ENCODE measurements around the gene UQCC2.

The UQCC2 gene

GRCh38 chr6:33678233-33678931 lies 33.1 kb downstream of the UQCC2 start:
- in situ Hi-C loops (cut with MboI; ENCODE audit: low sequenced_read_pairs): no loop called here

DNA sequence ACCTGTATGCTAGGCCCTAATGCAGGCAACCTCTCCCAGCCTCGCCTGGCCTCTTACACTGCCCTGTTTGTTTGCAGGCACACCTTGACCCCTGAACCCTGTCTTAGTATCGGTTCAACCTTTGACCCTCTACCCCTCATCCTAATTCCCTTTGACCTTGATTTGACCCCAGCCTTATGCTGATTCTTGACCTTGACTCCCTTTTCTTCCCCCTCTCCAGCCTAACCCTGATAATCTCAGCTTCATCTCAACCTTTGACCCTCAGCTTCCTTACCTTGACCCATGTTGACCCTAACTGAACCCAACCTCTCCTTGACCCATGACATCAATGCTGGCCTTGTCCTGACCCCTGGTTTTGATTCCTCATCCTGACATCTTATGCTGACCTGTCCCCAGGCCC lies 33.8 kb downstream of the UQCC2 start:
- in situ Hi-C loops (cut with MboI; ENCODE audit: low sequenced_read_pairs): no loop called here

GRCh38 chr6:33677143-33677660 lies 34.3 kb downstream of the UQCC2 start:
- in situ Hi-C loops (cut with MboI; ENCODE audit: low sequenced_read_pairs): no loop called here

- in situ Hi-C loops (cut with MboI; ENCODE audit: low sequenced_read_pairs): no loop called here
These were observed 34.9 kb downstream of the UQCC2 start for GRCh38 chr6:33676416-33677142.

GRCh38 chr6:33675968-33676367 lies 35.5 kb downstream of the UQCC2 start:
- in situ Hi-C loops (cut with MboI; ENCODE audit: low sequenced_read_pairs): no loop called here

GRCh38 chr6:33673851-33674250 lies 37.6 kb downstream of the UQCC2 start:
- in situ Hi-C loops (cut with MboI; ENCODE audit: low sequenced_read_pairs): no loop called here

- in situ Hi-C loops (cut with MboI; ENCODE audit: low sequenced_read_pairs): no loop called here
These were observed 38.7 kb downstream of the UQCC2 start for GRCh38 chr6:33672808-33673207.

DNA sequence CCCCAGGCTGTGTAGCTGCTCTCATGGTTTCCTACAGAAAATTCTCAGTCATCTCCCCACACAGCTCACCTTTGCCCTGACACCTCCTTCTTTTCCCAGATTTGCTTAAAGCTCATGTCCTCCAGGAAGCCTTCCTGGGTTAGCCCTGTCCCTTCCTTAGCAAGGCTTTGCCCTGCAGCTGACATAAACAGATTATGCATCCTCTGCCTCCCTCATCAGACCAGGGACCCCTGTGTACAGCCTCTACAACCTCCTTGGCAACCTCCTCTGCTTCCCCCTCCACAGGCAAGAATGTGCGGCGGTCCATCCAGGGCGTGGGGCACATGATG lies 39.8 kb downstream of the UQCC2 start:
- in situ Hi-C loops (cut with MboI; ENCODE audit: low sequenced_read_pairs): no loop called here

GRCh38 chr6:33670971-33671743 lies 40.3 kb downstream of the UQCC2 start:
- in situ Hi-C loops (cut with MboI; ENCODE audit: low sequenced_read_pairs): no loop called here

- in situ Hi-C loops (cut with MboI; ENCODE audit: low sequenced_read_pairs): no loop called here
These were observed 41.3 kb downstream of the UQCC2 start for GRCh38 chr6:33670086-33670660.

- in situ Hi-C loops (cut with MboI; ENCODE audit: low sequenced_read_pairs): no loop called here
These were observed 42.6 kb downstream of the UQCC2 start for GRCh38 chr6:33668914-33669313.

- in situ Hi-C loops (cut with MboI; ENCODE audit: low sequenced_read_pairs): no loop called here
These were observed 43.2 kb downstream of the UQCC2 start for GRCh38 chr6:33668328-33668727.

DNA sequence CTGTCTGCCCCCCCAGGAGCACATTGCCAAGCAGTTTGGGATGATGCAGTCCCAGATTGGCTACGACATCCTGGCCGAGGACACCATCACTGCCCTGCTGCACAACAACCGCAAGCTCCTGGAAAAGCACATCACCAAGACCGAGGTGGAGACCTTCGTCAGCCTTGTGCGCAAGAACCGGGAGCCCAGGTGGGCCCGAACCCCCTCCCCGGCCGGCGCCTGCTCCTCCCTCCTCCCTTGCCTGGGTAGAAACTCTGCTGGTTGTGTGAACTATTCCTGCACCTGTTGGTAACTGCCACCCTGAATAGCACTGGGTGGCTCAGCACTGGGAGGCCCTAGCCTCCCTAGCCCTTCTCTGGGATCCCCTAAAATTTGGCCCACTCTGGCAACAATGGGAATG lies 43.7 kb downstream of the UQCC2 start:
- in situ Hi-C loops (cut with MboI; ENCODE audit: low sequenced_read_pairs): no loop called here

- in situ Hi-C loops (cut with MboI; ENCODE audit: low sequenced_read_pairs): no loop called here
These were observed 44.4 kb downstream of the UQCC2 start for GRCh38 chr6:33667072-33667471.

DNA sequence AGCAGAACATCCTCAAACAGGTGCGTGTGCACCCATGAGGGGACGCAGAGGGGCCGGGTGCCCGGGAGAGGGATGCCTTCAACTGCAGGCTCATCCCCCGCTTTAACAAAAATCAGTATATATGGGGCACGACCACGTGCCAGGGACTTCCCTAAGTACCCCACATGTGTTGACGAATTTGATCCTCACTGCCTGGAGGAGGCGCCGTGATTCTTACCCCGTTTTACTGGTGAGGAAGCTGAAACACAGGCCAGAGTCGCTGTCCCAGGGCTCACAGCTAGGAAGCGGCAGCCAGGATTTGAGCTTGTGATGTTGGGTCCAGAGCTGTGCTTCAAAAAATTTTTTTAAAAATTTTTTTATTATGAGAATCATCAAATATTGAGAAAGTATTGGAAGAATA lies 45.5 kb downstream of the UQCC2 start:
- in situ Hi-C loops (cut with MboI; ENCODE audit: low sequenced_read_pairs): no loop called here

DNA sequence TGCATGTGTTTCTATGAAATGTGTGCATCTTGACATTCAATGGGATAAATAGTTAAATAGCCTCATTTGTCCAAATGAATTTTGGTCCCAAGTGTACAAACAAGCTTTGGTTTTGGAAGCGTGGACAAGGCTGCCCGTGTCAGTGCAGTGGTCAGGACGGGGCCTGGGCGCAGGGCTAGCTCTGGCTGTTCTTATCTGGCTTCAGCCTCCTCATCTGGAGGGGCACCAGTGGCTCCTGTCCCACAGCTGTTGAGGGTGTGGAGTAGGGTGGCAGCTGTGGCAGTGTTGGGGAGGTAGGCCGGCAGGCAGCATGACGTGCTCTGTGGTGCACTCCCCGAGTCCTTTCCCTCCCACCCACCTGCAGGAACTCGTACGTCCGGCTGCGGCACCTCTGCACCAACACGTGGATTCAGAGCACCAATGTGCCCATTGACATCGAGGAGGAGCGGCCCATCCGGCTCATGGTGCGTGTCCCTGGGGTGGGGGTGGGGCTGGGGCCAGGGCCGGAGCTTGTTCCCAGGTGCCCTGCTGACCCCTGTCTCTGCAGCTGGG lies 46.9 kb downstream of the UQCC2 start:
- in situ Hi-C loops (cut with MboI; ENCODE audit: low sequenced_read_pairs): no loop called here

DNA sequence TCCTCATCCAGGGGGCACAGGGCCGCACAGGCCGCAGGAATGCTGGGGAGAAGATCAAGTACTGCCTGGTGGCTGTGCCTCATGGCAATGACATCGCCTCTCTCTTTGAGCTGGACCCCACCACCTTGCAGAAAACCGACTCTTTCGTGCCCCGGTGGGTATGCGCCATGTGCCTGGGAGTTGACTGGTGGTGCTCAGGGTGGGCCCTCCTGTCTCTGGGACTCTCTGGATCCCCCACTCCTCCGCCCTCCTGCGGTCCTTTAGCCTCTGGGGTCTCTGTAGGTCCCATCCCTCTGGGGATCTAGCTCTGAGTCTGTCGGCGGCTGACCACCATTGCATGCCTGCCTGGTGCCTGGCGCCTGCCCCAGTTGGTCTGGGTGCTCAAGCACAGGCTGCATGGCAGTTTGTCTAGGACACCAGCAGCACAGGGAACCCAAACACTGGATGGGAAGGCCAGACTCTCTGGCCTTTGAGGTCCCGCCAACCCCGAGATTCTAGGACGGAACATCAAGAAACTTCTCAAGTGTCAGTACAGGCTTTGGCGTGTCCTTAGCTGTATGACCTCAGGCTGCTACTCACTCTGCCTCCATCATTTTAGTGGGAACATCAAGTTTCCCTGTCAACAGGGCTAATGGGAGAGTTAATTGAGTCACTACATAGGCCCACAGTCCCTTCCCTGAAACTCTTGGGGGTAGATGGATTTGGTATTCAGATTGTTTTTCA lies 47.6 kb downstream of the UQCC2 start:
- in situ Hi-C loops (cut with MboI; ENCODE audit: low sequenced_read_pairs): no loop called here

- in situ Hi-C loops (cut with MboI; ENCODE audit: low sequenced_read_pairs): no loop called here
These were observed 48.5 kb downstream of the UQCC2 start for GRCh38 chr6:33663028-33663427.

DNA sequence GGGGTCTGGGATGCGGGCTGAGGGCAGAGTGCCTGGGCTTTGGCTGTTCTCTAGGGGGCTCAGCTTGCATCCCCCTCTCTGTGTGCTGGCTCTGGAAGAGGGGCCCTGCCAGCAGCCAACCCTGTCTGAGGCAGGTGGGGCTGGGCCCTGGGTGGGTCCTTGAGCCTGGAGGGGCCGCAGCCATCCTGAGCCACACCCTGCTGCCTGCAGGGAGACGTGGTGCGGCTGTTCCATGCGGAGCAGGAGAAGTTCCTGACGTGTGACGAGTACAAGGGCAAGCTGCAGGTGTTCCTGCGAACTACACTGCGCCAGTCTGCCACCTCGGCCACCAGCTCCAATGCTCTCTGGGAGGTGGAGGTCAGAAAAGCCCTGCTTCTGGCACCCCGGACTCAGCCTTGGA lies 49.2 kb downstream of the UQCC2 start:
- in situ Hi-C loops (cut with MboI; ENCODE audit: low sequenced_read_pairs): no loop called here

GRCh38 chr6:33661106-33661838 lies 50.2 kb downstream of the UQCC2 start:
- in situ Hi-C loops (cut with MboI; ENCODE audit: low sequenced_read_pairs): no loop called here

All from HL-60/S4 treated with phorbol 12-myristate 13-acetate at 8.2 ng/mL for 4 days and 3 days (cell line).